MCF 10A (cell line): Measurements from ENCODE around the gene USP7. TPM values are rescaled to one million over a fixed set of nuclear protein-coding genes. Genes with fewer than 3 reads are reported as not detected.
A peak's percentile ranks its signal among the peaks of the same experiment; 100 is the strongest.

Source experiments
- BruUV-seq: library from RNA; stranded (reverse); fragments of 400-500 nt; replicated peaks from 2 replicates; lab custom pipeline; 2021; lab: Mats Ljungman, UMichigan
- CTCF ChIA-PET: fragments of 300-600 bp; sonication (Branson Sonifier 250); formaldehyde crosslinking; extraction: SDS; loops from one replicate; lab custom pipeline; 2021; ENCODE audit warnings: antibody characterized with exemption, inconsistent platforms; lab: Yijun Ruan, JAX
- POLR2A ChIA-PET: fragments of 300-600, 350-650 bp; sonication (Branson Sonifier 250); formaldehyde crosslinking; extraction: SDS; loops from one replicate; lab custom pipeline; 2020; ENCODE audit warnings: antibody characterized with exemption, inconsistent platforms; lab: Yijun Ruan, JAX
- DNase-seq: peaks from one replicate; pipeline ENCODE4 v3.0.0-alpha.2; 2018; ENCODE audit not compliant: unreplicated experiment
- H3K27ac Mint-ChIP-seq: one replicate; pipeline ENCODE4 v1.8.0; 2022; ENCODE audit warnings: mild to moderate bottlenecking, low read depth, mixed read lengths; ENCODE audit not compliant: unreplicated experiment
- H3K27me3 Mint-ChIP-seq: one replicate; pipeline ENCODE4 v1.8.0; 2022; ENCODE audit warnings: mixed read lengths; ENCODE audit not compliant: insufficient read depth, unreplicated experiment
- H3K36me3 Mint-ChIP-seq: one replicate; pipeline ENCODE4 v1.8.0; 2022; ENCODE audit warnings: mild to moderate bottlenecking, moderate library complexity, mixed read lengths; ENCODE audit not compliant: insufficient read depth, unreplicated experiment
- H3K4me1 Mint-ChIP-seq: one replicate; pipeline ENCODE4 v1.8.0; 2022; ENCODE audit warnings: mixed read lengths; ENCODE audit not compliant: insufficient read depth, unreplicated experiment
- H3K4me3 Mint-ChIP-seq: one replicate; pipeline ENCODE4 v1.8.0; 2022; ENCODE audit warnings: mild to moderate bottlenecking, moderate library complexity, mixed read lengths; ENCODE audit not compliant: unreplicated experiment
- H3K9me3 Mint-ChIP-seq: one replicate; pipeline ENCODE4 v1.8.0; 2022; ENCODE audit warnings: mixed read lengths; ENCODE audit not compliant: unreplicated experiment
- intact Hi-C: fragments of 100-400 bp; cut with micrococcal nuclease; formaldehyde crosslinking; loops from 2 replicates; pipeline ENCODE4 v1.14.1; 2022
- total RNA-seq: library from RNA; stranded (reverse); gene quantifications from 2 replicates; pipeline ENCODE4 v1.2.3, GENCODE V29; 2022
- TF ChIP-seq, protein P1 (sequence below): fragments of 200-600 bp; IDR thresholded peaks from one replicate; pipeline ENCODE4 v1.8.0; 2022; ENCODE audit warnings: antibody characterized with exemption, mild to moderate bottlenecking; ENCODE audit not compliant: unreplicated experiment

The USP7 gene
- total RNA-seq, 1 experiment from 2014 or later = 108 TPM

DNA sequence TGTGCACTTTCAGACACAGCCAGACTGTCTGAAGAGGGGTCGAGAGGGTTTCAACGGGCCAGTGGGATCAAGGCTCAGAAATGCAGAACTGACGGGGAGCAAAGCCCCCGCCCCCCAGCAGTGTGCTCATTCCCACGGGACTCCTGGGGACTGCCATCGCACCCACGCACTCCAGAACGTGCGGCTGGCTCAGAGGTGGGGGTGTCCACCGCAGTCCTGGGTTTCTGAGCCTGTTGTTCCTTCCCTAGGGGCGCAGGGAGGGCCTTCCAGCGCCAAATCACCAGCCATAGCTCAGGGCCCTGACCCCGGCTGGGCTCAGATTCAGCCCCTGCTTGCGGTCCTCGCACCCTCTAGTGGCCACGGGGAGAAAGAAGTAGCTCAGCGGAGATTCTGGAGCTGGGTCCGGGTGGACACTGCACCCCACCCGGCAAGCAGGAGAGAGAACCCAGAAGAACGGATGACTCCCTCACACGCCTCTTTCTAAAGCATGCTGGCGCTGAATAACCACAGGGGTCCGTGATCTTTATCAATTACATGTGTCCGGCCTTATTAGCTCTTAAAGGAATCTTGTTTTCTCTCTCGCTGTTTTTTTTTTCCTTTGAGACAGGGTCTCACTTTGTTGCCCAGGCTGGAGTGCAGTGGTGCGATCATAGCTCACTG, 45.0 kb upstream of the USP7 start:
- intact Hi-C loops = loop anchor here (1.0 to 10.0 kb wide), 4 partner anchors 46 to 344 kb away; partner anchors contain the start of gene USP7

DNA sequence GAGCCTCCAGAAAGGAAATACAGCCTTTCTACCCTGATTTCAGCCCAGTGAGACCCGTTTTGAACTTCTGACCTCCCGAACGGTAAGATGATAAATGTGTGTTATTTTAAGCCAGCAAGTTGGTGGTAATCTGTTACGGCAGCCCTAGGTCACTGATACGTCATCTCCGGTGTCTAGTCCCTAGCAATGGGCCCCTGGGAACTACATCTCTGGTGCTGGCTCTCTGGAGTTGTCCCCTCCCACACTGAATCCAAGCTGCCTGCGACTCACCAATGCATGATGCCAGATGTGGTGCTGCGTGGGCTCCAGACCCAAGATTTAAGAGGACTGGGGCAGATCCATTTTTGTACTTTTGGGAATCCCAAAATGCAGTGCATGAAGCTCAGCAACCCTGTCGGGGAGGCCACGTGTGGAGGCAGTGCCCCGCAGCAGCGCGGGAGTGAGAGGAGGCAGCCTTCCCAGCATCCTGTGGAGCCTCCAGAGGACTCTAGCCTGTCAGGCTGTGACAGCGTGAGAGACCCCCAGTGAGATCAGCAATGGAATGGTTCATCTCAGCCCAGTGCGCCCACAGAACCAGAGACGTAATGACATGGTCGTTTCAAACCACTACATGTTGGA, 43.6 kb upstream of the USP7 start:
- ChIA-PET CTCF (interaction anchor here (0.6 to 3.4 kb wide), 15 partner anchors 8 to 439 kb away, joined by 4 to 48 read pairs (median 15); no protein-coding TSS in a partner anchor), POLR2A (interaction anchor here (1.5 kb wide), 1 partner anchor 9 kb away, joined by 3 read pairs; no protein-coding TSS in a partner anchor)
- Mint-ChIP-seq H3K4me1 (no peaks in the 10 kb centered on the region), H3K4me3 (no peak overlapping the region), H3K27ac (no peak overlapping the region), H3K9me3 (no peaks in the 10 kb centered on the region), H3K36me3 (no peaks in the 10 kb centered on the region), H3K27me3 (no peaks in the 10 kb centered on the region)
- intact Hi-C loops = loop anchor here (10.0 kb wide), 1 partner anchor 342 kb away; no protein-coding TSS in a partner anchor
- DNase-seq = no peak
- TF ChIP-seq, protein P1, sequence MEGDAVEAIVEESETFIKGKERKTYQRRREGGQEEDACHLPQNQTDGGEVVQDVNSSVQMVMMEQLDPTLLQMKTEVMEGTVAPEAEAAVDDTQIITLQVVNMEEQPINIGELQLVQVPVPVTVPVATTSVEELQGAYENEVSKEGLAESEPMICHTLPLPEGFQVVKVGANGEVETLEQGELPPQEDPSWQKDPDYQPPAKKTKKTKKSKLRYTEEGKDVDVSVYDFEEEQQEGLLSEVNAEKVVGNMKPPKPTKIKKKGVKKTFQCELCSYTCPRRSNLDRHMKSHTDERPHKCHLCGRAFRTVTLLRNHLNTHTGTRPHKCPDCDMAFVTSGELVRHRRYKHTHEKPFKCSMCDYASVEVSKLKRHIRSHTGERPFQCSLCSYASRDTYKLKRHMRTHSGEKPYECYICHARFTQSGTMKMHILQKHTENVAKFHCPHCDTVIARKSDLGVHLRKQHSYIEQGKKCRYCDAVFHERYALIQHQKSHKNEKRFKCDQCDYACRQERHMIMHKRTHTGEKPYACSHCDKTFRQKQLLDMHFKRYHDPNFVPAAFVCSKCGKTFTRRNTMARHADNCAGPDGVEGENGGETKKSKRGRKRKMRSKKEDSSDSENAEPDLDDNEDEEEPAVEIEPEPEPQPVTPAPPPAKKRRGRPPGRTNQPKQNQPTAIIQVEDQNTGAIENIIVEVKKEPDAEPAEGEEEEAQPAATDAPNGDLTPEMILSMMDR = no peak
- BruUV-seq = no TSS peak

More for the DNA sequence above, 45.0 kb upstream of the USP7 start:
- Mint-ChIP-seq H3K27ac (no peak overlapping the region), H3K4me3 (peak overlapping the region; percentile 22), H3K36me3 (no peaks in the 10 kb centered on the region), H3K27me3 (no peaks in the 10 kb centered on the region), H3K4me1 (no peaks in the 10 kb centered on the region), H3K9me3 (no peaks in the 10 kb centered on the region)
- DNase-seq = peak; percentile 68
- CTCF ChIA-PET = interaction anchor here (0.6 to 3.4 kb wide), 80 partner anchors 9 to 1587 kb away, joined by 3 to 48 read pairs (median 5); partner anchors contain the start of genes PMM2, TMEM186 and USP7
- BruUV-seq = no TSS peak
- TF ChIP-seq, protein P1 = peak; percentile 81
- POLR2A ChIA-PET = interaction anchor here (0.7 to 0.9 kb wide), 4 partner anchors 39 to 422 kb away, joined by 3 to 4 read pairs (median 4); partner anchors contain the start of gene USP7

DNA sequence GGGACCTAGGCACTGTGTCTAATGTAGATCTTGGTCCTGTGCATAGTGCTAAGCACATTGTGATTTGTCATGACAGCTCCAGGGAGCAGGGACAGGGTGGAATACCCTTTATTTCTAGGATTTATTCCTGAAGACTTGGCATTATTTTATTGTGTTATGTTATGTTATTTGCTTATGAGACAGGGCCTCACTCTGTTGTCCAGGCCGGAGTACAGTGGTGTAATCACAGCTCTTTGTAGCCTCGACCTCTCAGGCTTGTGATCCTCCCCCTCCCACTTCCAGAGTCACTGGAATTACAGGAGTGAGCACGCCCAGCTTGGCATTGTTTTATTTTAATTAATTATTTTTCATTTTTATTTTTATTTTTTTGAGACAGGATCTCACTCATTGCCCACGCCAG, 40.5 kb upstream of the USP7 start:
- Mint-ChIP-seq H3K4me3 (no peak overlapping the region), H3K27ac (no peak overlapping the region), H3K27me3 (no peaks in the 10 kb centered on the region), H3K4me1 (no peaks in the 10 kb centered on the region), H3K36me3 (no peaks in the 10 kb centered on the region), H3K9me3 (no peaks in the 10 kb centered on the region)
- CTCF ChIA-PET = interaction anchor here (0.6 to 2.9 kb wide), 7 partner anchors 7 to 117 kb away, joined by 3 to 12 read pairs (median 5); no protein-coding TSS in a partner anchor
- TF ChIP-seq, protein P1 = no peak
- intact Hi-C loops = loop anchor here (10.0 kb wide), 1 partner anchor 339 kb away; no protein-coding TSS in a partner anchor
- POLR2A ChIA-PET = no interaction called here
- BruUV-seq = no TSS peak
- DNase-seq = no peak

DNA sequence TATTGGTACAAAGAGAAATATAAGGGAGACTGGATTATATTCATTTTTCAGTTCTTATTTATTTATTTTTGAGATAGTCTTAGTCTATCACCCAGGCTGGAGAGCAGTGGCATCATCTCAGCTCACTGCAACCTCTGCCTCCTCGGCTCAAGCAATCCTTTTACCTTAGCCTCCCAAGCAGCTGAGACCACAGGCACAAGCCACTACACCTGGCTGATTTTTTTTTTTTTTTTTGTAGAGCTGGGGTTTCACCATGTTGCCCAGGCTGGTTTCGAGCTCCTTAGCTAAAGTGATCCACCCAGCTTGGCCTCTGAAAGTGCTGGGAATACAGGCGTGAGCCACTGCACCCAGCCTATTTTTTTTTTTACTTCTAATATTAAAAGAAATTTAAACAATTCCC, 40.1 kb upstream of the USP7 start:
- Mint-ChIP-seq H3K27ac (no peak overlapping the region), H3K9me3 (no peaks in the 10 kb centered on the region), H3K4me1 (no peaks in the 10 kb centered on the region), H3K27me3 (no peaks in the 10 kb centered on the region), H3K36me3 (no peaks in the 10 kb centered on the region), H3K4me3 (no peak overlapping the region)
- intact Hi-C loops = loop anchor here (10.0 kb wide), 1 partner anchor 339 kb away; no protein-coding TSS in a partner anchor
- BruUV-seq = no TSS peak
- TF ChIP-seq, protein P1 = no peak
- CTCF ChIA-PET = interaction anchor here (0.6 to 2.9 kb wide), 7 partner anchors 13 to 117 kb away, joined by 3 to 12 read pairs (median 4); no protein-coding TSS in a partner anchor
- DNase-seq = no peak
- POLR2A ChIA-PET = no interaction called here
